ENCODE data around the gene WDCP.

DNA sequence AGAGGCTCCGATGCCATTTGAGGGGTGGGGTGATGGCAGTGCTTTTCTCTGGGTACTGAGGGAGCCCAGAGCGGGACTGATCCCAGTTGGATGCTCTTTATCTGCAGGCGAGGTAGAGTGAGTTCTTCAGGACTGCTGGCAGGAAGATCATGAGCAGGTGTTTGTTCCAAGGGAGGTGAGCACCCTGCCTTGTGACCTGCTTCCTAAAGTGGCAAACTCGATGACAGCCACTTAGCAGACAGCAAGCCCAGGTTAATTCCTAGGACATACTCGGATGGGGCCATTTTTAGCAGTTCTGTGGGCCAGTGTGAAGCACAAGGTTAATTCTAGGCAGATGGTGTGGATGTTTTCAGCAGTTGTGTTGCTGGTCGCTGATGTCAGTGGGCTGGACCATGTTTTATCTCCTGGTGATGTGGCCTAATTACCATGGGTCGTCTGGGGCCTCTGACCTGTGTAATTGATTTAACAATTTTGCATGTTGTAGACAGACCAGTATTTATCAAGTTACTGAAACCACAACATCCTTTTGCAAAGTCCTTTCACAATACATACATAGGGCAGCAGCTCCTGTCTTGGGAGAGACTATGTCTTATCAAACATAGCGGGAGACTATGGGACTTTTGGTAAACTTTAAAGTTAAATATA is 7.3 kb upstream of the WDCP start:
- TF ChIP-seq, protein P1, sequence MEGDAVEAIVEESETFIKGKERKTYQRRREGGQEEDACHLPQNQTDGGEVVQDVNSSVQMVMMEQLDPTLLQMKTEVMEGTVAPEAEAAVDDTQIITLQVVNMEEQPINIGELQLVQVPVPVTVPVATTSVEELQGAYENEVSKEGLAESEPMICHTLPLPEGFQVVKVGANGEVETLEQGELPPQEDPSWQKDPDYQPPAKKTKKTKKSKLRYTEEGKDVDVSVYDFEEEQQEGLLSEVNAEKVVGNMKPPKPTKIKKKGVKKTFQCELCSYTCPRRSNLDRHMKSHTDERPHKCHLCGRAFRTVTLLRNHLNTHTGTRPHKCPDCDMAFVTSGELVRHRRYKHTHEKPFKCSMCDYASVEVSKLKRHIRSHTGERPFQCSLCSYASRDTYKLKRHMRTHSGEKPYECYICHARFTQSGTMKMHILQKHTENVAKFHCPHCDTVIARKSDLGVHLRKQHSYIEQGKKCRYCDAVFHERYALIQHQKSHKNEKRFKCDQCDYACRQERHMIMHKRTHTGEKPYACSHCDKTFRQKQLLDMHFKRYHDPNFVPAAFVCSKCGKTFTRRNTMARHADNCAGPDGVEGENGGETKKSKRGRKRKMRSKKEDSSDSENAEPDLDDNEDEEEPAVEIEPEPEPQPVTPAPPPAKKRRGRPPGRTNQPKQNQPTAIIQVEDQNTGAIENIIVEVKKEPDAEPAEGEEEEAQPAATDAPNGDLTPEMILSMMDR (IDR thresholded peaks at IDR 0.05; ENCODE audit: extremely low read depth in 1 of 2, insufficient read depth in 1 of 2, low read depth in 1 of 2, low read length in 2 of 2) = no peak
- no peak for TF ChIP-seq POLR2A (IDR thresholded peaks at IDR 0.05; ENCODE audit: low read depth, low read length)
